GM18499 (cell line): Measurements from ENCODE around the gene SUN2.

Source experiments
- ATAC-seq: cut with Tn5 transposase; IDR thresholded peaks from one replicate; pipeline ENCODE4 v1.9.1; 2021; ENCODE audit warnings: moderate number of reproducible peaks; ENCODE audit not compliant: insufficient read depth, unreplicated experiment

The SUN2 gene

DNA sequence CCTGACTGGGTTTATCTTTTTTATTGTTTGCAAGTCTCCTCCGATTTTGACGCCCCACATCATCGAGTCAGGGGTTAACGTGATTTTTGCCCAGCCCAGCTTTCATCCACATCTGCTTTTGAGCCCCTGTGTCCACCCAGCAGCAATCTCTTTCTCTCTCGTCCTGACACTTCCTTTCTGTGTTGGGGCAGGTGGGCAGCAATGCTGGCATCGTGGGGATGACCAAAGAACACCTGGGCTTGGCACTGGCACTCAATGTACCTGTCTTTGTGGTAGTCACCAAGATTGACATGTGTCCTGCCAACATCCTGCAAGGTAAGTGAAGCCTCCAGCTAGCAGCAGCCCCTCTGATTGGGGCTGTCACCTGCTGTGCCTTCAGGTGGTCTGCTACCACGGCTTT is 34.2 kb downstream of the SUN2 start:
- ATAC-seq = no peak

DNA sequence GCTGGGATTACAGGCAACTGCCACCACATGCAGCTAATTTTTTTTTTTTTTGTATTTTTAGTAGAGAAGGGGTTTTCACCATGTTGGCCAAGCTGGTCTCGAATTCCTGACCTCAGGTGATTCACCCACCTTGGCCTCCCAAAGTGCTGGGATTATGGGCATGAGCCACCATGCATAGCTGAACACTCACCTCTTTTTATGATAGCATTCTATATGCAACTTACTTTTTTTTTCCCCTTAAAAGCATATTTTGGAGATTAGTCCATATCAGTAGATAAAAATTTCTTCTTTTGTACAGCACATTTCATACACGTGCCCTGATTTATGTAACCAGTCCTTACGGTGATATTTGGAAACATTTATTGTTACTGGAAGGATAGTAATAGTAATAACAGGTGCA is 35.4 kb downstream of the SUN2 start:
- ATAC-seq = no peak

DNA sequence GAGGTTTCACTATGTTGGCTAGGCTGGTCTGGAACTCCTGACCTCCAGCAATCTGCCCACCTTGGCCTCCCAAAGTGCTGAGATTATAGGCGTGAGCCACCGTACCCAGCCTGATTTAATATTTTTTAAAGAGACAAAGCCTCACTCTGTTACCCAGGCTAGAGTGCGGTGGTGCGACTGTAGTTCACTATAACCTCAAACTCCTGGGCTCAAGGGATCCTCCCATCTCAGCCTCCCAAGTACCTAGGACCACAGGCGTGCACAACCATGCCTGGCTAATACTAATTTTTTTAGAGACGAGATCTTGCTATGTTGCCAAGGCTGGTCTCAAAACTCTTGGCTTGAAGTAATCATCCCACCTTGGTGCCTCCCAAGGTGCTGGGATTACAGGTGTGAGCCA is 36.6 kb downstream of the SUN2 start:
- ATAC-seq = no peak

DNA sequence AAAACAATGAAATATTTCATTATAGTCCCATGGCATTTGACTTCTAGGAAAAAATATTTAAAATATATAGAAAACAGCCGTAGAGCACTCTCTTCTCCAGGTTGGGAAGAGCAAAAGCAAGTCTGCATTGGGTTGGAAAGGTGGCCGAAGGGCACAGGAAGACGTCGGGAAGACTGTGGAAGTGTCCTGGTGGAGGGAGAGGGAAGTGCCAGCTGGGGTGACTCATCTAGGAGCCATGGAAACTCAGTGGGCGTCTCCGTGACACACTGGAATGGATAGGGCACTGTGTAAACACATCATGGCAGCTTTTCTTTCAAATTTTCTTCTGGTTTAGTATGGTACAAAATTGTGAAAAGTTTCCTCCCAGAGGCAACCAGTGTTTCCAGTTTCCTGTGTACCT is 37.4 kb downstream of the SUN2 start:
- ATAC-seq = no peak

DNA sequence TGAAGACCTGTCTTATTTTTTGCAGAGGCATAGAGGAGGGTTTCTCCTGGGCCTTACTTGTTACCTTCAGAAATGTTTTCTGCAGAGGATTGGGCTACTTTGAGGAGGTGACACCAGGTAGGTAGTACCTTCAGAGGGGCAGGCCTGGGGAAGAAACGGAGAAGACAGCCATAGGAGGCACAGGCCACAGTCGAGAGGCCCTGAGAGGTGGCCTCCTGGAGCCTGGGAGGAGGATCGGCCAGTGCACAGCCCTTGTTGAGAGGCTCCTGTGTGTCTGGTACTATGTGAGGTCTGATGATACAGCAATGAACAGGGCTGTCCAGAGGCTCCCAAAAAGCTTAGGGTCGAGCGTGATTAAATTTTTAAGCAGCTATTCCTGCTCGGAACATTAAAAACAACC is 38.6 kb downstream of the SUN2 start:
- no peak for ATAC-seq

DNA sequence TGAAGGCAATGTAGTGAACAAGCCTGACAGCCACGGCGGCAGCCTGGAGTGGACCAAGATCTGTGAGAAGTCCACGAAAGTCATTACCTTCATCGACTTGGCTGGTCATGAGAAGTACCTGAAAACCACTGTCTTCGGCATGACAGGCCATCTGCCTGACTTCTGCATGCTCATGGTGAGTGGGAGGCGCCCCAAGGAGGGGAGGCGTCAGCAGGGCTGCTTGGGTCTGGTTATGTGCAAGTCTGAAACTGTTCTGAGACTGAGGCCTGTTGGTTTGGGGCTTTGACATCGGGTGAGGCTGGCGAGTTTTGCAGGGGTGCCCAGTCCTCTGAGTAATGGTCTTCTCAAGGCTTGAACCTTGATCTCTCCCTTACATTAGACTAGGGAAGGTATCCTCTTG is 39.0 kb downstream of the SUN2 start:
- no peak for ATAC-seq

DNA sequence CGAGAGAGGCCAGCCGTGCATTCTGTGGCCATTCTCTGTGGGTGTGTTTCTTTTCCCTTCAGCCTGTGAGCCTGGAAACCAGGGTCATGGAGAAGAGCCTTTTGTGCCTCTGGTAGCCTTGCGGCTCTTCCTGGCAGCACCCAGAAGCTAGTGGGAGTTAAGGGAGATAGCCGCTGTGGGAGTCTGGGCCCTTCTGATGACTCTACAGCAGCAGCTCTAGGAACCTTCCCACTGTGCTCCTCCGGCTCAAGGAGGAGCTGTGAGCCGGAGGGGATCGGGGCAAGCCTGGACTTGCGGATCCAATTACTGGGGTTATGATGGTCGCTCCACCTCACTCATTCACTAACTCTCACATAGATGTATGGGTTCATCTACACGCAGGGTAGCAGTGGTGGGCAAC is 39.5 kb downstream of the SUN2 start:
- no peak for ATAC-seq

DNA sequence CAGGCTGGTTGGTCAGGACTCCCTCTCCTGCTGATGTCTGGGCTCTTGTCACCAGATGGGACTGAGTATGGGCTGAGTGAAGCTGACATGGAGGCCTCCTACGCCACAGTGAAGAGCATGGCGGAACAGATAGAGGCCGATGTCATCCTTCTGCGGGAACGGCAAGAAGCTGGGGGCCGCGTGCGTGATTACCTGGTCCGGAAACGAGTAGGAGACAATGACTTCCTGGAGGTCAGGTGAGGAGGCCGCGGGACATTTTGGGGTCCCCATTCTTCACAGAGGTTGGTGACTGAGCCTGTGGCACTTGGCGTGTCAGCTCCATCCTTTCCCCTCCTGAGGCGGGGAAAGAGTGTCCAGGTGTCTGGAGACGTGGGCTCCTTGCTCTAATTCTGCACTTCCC is 39.9 kb downstream of the SUN2 start:
- ATAC-seq = no peak

DNA sequence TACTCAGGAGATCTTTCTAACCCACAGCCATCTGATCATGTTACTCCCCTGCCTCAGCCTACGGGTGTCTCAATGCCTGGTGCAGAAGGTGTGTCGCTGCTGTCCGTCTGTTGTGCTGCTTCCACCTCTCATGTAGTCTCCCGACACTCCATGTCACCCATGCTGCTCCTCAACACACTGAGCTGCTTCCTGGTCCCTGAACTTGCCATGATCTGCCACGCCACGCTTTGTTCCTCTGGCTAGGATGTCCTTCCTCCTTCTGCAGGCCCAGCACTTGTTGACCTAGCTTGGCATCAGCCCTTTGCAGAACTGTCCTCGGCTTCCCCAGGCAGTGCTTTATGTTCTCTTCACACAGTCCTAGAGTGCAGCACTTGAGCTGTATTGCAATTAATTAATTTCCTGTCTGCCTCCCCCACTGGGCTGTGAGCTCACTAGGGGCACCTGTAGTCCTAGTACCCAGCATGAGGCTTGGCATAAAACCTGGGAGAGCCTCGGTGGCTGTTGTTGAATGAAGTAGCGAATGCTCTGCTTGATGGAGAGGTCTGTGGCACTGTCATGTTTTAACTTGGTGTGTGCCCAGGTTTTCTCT is 40.5 kb downstream of the SUN2 start:
- no peak for ATAC-seq

DNA sequence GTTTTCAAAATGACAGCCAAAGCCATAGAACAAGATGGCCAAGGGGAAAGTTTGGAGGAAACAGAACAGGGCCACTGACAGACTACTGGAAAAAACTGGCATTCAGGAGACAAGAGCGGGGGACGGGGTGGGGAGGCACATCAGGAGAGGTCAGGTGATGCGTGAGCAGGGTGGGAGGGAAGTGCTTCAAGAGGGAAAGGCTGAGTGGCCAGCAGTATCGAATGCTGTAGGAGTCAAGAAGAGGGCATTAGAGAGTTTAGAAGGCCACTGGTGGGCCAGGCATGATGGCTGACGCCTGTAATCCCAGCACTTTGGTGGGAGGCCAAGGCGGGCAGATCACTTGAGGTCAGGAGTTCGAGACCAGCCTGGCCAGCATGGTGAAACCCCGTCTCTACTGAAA is 41.9 kb downstream of the SUN2 start:
- no peak for ATAC-seq

DNA sequence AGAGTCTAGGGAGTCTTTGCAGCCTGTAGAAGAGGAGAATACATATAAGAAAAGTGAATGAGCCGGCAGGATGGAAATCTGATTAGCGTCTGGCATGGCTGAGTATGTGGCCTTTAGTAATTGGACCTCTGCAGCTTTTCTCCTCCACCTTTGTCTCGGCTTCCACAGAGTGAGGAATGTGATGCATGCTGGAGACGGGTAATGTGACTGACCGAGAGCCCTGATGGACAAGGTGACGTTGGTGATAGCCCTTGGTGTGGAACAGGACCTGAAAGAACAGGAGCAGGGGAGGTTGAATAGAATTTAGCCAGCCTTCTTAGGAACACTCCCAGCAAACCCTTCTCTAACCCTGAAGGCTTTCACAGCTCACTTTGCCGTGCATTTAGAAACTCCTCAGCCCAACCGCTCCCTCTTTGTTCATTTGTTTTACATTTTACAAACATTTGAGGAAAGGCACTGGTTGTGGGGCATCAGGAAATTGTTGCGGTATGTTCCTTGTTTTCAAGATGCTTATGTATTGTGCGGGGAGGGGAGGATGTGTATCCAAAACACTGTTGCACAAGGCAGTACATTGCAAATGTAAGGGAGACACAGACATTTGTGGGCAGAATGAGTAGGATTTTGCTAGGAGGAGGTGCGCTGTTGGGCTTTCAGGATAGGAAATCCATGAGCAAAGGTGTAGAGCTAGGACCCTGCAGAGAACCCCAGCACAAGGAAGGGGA is 43.2 kb downstream of the SUN2 start:
- no peak for ATAC-seq

DNA sequence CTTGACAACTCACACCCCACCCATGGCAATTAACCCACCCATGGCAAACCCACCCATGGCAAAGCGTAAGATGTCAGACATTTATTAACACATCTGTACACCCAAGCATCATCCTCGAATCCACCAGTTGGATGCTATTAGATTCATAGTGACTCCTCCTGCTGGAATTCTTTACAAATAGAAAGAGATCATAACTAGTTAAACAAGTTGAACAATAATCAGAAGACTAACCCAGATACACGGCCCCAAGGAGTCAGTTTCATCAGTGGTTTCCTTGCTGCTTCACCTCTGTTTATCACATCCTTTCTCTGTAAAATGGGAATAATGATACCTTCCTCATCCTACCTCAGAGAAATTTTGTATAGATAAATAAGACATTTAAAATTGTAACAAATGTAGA is 44.9 kb downstream of the SUN2 start:
- ATAC-seq = no peak

DNA sequence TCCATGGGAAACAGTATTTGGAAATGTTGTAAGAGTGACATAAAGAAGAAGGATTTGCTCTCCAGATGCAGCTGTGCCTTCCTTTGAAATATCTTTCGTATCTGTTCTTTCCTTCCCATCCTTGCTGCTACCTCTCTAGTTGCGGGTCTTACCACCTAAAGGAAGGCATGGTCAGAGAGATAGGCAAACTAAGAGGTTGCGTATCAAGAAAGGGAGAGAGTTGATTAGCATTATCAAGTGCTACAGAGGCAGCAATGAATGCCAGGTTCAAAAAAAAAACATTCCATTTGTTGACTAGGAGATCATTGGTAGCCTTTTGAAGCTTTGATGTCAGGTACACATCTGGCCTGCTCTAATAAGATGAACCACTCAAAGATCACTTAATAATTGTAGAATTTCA is 45.4 kb downstream of the SUN2 start:
- no peak for ATAC-seq

DNA sequence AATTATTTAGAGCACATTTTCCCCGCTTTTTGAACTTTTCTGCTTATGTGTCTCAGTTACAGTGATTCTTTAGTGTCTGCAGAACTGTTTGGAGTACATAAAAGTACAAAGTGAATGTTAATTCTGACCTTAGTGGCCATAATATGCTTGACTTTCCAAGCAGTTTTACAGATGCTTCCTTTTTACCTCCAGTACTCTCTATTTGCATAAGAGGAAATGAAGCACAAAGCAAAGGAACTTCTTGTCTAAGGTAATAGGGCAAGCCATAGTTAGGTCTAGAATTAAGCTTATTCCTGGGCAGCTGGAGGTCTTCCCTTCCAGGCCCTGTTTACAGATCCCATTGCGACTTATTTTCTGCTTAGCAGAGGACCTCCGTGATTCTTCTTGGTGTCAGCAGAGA is 46.5 kb downstream of the SUN2 start:
- no peak for ATAC-seq

DNA sequence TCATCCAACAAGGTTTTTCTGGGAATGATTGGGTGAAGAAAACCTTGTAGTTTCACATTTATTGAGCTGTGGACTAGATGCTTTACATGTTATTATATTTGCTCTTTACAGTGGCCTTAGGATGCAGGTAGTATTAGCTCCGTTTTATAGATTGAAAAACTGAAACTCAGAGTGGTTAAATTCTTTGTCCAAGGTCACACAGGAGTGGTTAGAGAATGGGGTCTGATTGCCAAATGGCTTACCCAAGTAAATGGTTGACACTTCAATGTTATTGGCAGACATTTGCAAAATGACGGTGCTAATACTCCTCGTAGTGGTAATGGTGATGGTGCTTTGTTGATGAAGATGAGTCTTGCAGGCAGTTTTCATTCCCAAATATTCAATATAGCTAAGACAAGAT is 47.8 kb downstream of the SUN2 start:
- no peak for ATAC-seq

DNA sequence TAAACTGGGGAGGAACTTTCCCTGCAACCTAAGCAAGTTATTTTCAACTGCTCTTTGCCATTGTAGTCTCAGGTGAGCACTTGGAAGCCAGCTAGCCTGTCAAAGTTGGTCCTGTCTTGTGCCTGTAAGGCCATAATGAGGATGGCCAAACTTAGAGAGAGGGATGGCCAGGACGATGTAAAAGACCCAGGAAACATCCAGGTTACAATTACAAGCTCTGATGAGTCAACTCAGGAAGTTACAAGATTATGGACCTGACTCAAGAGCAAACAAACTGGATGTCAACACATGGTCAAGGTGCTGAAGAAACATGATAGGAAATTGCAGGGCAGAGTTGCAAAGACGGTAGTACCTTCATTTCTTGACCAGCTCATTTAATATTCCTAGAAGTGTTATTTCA is 48.5 kb downstream of the SUN2 start:
- ATAC-seq = no peak

DNA sequence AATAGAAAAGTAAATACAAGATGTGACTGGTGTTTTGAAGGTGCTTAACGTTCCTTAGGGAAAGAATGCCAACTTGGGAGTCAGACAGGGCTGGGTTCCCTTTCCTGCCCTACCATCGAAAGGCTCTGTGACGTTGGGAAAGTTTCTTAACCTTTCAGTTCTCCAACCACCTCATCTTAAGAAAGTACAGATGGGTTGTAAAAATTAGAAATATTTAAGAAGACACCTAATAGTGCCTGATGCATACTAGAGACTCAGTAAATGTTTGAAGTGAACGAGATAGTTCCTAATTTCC is 49.0 kb downstream of the SUN2 start:
- no peak for ATAC-seq

DNA sequence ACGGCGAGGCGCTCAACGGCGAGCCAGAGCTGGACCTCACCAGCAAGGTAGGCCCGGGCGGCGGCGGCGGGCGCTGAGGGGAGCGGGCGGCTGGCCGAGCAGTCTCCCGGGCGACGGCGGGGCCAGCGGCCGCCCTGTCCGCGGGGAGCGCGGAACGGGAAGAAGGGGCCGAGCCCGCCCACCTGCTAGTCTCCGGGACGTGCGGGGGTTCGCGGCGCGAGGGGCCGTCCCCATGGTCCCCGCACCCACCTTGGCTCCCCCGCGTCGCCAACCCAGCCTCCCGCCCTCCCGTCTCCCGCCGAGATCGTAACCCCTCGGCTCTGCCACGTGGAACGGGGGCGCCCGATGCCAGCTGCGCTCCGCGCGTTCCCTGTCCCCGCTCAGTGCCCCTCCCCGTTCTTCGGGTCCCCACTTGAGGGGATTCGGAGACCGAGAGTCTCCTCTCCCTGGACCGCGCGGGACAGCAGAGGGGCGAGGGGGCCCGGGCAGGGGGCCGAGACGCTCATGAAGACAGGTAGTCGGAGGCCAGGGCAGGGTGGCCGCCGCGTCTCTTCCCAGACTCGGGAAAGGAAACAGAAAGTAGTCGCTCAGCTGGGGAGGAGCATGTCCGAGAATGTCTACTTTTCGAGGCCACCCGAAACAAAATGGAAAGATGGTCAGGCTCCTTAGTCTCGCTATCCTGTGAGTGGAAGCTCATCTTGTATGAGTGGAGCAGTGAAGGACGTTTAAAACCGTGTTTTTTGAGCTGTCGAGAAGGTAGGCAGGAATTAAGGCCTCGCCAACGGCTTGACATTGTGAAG is 49.5 kb downstream of the SUN2 start:
- ATAC-seq = no peak

DNA sequence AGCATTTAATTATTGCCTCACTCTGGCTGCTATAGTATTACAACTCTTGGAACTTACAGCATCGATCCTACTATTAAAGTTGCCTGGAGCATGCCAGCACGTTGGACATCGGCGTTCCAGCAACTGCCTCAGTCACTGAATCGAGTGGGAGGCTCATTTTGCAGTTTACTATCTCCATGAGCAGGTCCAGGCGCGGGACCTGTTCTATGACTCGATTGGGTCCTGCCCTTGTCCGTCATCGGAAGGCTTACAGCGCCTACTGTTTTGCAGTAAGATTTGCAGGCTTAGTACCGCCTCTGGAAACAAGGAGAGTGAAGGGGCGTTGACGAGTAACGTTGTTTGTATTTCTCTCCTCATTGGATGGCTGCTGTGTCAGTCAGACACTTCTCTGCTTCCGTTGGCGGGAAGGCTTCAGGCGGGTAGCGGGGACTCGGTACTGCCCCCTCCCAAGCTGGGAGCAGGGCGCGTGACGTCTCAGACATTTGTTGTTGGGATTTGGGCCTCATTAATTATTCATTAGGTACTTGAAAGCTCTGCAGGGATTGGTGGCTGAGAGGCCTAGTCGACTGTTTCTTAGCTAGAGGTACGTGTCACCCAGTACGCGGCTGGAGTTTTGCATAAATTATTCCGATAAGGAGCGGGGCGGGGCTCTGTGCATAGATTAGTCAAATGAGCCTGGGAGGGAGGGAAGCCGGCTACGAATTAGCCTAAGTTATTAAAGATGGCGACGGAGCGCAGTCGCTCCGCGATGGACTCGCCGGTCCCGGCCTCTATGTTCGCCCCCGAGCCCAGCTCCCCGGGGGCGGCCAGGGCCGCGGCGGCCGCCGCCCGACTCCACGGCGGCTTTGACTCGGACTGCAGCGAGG is 50.3 kb downstream of the SUN2 start, which contains the start of gene GTPBP1:
GTPBP1 (plus strand) TSS at position 710 of the 866 bp plus-strand sequence; CDS start at position 722, 12 bp downstream.
- peak; percentile 52 for ATAC-seq

DNA sequence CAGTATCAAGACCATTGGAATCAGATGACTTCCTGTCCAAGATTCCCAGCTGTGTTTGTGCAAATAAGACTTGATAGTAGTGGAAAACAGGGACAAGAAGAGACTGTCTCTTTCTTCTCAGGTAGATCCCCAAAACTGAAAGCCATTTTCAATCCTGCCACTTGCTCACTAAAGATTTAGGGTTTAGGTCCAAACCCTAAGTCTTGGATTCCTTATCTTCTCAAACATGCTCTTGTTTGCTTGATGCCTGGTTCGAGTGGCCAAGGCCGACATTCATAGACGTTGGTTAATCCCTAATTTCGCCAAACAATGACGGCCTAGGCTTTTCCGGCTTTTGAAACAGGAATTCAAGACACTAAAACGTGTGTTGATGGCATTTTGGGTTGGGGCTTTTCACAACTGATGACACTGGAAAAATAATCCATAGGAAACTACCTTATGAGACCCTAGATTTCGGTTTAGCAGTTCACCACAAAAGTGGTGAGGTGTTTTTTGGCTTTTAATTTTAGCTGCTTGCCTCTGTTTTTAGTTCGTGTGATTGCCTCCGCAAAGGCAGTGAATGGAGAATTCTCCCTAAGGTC is 51.1 kb downstream of the SUN2 start:
- no peak for ATAC-seq
